SK-N-SH treated with all-trans-retinoic acid at 6 μM for 48 hours (cell line): ENCODE results near the gene CAMK2B.

Experiments used
- ATAC-seq: fragments of 200-7000 bp; cut with Tn5 transposase; 3 replicates; pipeline ENCODE4 v1.9.1; 2020; ENCODE audit warnings: mild to moderate bottlenecking, moderate library complexity
- ARNTL ChIP-seq: fragments of 450-650 bp; formaldehyde crosslinking; IDR thresholded peaks from 2 replicates; pipeline ENCODE4 v1.5.0; 2020; ENCODE audit warnings: low read depth, mild to moderate bottlenecking, moderate library complexity, borderline replicate concordance
- BACH2 ChIP-seq: fragments of 250-450 bp; sonication (Bioruptor Pico); IDR thresholded peaks from 2 replicates; pipeline ENCODE4 v1.9.0; 2021; ENCODE audit warnings: mild to moderate bottlenecking, borderline replicate concordance
- CSDC2 ChIP-seq: fragments of 250-450 bp; sonication (Bioruptor Pico); IDR thresholded peaks from 2 replicates; pipeline ENCODE4 v1.5.0; 2020; ENCODE audit warnings: mild to moderate bottlenecking, moderate library complexity
- ESRRG ChIP-seq: fragments of 250-450 bp; sonication (Bioruptor Pico); IDR thresholded peaks from 2 replicates; pipeline ENCODE4 v1.6.1; 2021; ENCODE audit warnings: mild to moderate bottlenecking
- GLIS3 ChIP-seq: fragments of 250-450 bp; sonication (Bioruptor Pico); IDR thresholded peaks from 2 replicates; pipeline ENCODE4 v1.5.0; 2020; ENCODE audit warnings: mild to moderate bottlenecking, moderate library complexity
- ISL1 ChIP-seq: fragments of 250-450 bp; sonication (Bioruptor Pico); IDR thresholded peaks from 2 replicates; pipeline ENCODE4 v2.1.2; 2022; ENCODE audit warnings: mild to moderate bottlenecking, moderate library complexity
- OSR1 ChIP-seq: fragments of 250-450 bp; sonication (Bioruptor Pico); IDR thresholded peaks from 2 replicates; pipeline ENCODE4 v1.8.0; 2022; ENCODE audit warnings: moderate library complexity, mild to moderate bottlenecking, inconsistent platforms
- POU6F1 ChIP-seq: fragments of 250-450 bp; sonication (Bioruptor Pico); IDR thresholded peaks from 2 replicates; pipeline ENCODE4 v1.8.0; 2021; ENCODE audit warnings: low read depth, mild to moderate bottlenecking, moderate library complexity, borderline replicate concordance
- PPARA ChIP-seq: fragments of 250-450 bp; sonication (Bioruptor Pico); IDR thresholded peaks from 2 replicates; pipeline ENCODE4 v1.5.0; 2020; ENCODE audit warnings: mild to moderate bottlenecking, borderline replicate concordance
- RARB ChIP-seq: fragments of 250-450 bp; sonication (Bioruptor Pico); IDR thresholded peaks from 2 replicates; pipeline ENCODE4 v1.8.0; 2021; ENCODE audit warnings: mild to moderate bottlenecking, moderate library complexity
- SNAI2 ChIP-seq: fragments of 250-450 bp; sonication (Bioruptor Pico); IDR thresholded peaks from 2 replicates; pipeline ENCODE4 v1.5.0; 2020; ENCODE audit warnings: mild to moderate bottlenecking, moderate library complexity
- TCF4 ChIP-seq: fragments of 250-450 bp; sonication (Bioruptor Pico); IDR thresholded peaks from 2 replicates; pipeline ENCODE4 v1.8.0; 2021; ENCODE audit warnings: mild to moderate bottlenecking, moderate library complexity, borderline replicate concordance
- TOX ChIP-seq: fragments of 250-450 bp; sonication (Bioruptor Pico); IDR thresholded peaks from 2 replicates; pipeline ENCODE4 v1.8.0; 2021; ENCODE audit warnings: mild to moderate bottlenecking, moderate library complexity, borderline replicate concordance
- ZC3H10 ChIP-seq: fragments of 250-450 bp; sonication (Bioruptor Pico); IDR thresholded peaks from 2 replicates; pipeline ENCODE4 v1.5.1; 2021; ENCODE audit warnings: mild to moderate bottlenecking, moderate library complexity
- ZFP3 ChIP-seq: fragments of 250-450 bp; sonication (Bioruptor Pico); IDR thresholded peaks from 2 replicates; pipeline ENCODE4 v1.5.0; 2020; ENCODE audit warnings: mild to moderate bottlenecking, moderate library complexity
- ZFP30 ChIP-seq: fragments of 450-650 bp; formaldehyde crosslinking; IDR thresholded peaks from 2 replicates; pipeline ENCODE4 v1.5.0; 2022; ENCODE audit warnings: mild to moderate bottlenecking, moderate library complexity
- ZNF565 ChIP-seq: fragments of 450-650 bp; formaldehyde crosslinking; conservative IDR thresholded peaks from 2 replicates; pipeline ENCODE4 v1.5.0; 2020; ENCODE audit warnings: low read depth, mild to moderate bottlenecking, moderate library complexity
- ZNF70 ChIP-seq: fragments of 450-650 bp; formaldehyde crosslinking; IDR thresholded peaks from 2 replicates; pipeline ENCODE4 v1.5.0; 2020; ENCODE audit warnings: mild to moderate bottlenecking, moderate library complexity
- ZNF8 ChIP-seq: fragments of 450-650 bp; formaldehyde crosslinking; IDR thresholded peaks from 2 replicates; pipeline ENCODE4 v1.5.0; 2020; ENCODE audit warnings: mild to moderate bottlenecking, moderate library complexity
- TF ChIP-seq, protein P1 (sequence below): fragments of 250-450 bp; sonication (Bioruptor Pico); IDR thresholded peaks from 2 replicates; pipeline ENCODE4 v1.8.0; 2020; ENCODE audit warnings: mild to moderate bottlenecking, moderate library complexity, borderline replicate concordance
- TF ChIP-seq, protein P2 (sequence below): fragments of 250-450 bp; sonication (Bioruptor Pico); IDR thresholded peaks from 2 replicates; pipeline ENCODE4 v1.5.0; 2020; ENCODE audit warnings: mild to moderate bottlenecking, moderate library complexity
- TF ChIP-seq, protein P3 (sequence below): fragments of 250-450 bp; sonication (Bioruptor Pico); IDR thresholded peaks from 2 replicates; pipeline ENCODE4 v1.5.1; 2020; ENCODE audit warnings: low read depth, mild to moderate bottlenecking, moderate library complexity

CAMK2B gene

DNA sequence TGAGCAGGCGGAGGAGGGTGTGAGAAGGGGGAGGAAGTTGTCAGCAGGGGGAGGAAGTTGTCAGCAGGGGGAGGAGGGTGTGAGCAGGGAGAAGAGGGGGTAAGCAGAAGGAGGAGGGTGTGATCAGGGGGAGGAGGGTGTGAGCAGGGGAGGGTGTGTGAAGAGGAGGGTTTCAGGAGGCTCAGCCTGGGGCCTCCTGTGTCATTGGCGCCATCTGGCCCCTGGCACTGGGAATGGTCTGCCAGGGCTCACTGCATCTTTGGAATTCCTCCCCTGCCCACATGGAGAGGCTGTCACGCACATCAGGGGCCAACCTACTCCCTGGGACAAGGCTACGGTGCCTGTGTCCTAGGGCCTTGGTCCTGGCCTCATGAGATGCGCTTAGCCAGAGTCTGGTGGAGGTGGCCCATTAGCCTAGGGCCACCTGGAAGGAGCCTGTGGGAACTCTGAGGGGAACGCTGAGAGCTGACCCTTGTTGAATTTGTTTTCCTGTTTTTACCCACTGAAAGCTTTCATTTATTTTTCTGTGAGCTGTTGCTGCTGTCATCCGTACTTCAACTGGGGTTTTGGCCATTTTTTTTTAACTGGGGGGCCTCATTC lies 18.0 kb downstream of the CAMK2B start:
- peak; percentile 93 for ATAC-seq
- TF ChIP-seq CSDC2 (CRISPR knock-in tag) (no peak), ZNF8 (no peak), OSR1 (CRISPR knock-in tag) (no peak), SNAI2 (CRISPR knock-in tag) (no peak)
- TF ChIP-seq, protein P1, sequence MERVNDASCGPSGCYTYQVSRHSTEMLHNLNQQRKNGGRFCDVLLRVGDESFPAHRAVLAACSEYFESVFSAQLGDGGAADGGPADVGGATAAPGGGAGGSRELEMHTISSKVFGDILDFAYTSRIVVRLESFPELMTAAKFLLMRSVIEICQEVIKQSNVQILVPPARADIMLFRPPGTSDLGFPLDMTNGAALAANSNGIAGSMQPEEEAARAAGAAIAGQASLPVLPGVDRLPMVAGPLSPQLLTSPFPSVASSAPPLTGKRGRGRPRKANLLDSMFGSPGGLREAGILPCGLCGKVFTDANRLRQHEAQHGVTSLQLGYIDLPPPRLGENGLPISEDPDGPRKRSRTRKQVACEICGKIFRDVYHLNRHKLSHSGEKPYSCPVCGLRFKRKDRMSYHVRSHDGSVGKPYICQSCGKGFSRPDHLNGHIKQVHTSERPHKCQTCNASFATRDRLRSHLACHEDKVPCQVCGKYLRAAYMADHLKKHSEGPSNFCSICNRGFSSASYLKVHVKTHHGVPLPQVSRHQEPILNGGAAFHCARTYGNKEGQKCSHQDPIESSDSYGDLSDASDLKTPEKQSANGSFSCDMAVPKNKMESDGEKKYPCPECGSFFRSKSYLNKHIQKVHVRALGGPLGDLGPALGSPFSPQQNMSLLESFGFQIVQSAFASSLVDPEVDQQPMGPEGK, result no peak
- TF ChIP-seq, protein P2, sequence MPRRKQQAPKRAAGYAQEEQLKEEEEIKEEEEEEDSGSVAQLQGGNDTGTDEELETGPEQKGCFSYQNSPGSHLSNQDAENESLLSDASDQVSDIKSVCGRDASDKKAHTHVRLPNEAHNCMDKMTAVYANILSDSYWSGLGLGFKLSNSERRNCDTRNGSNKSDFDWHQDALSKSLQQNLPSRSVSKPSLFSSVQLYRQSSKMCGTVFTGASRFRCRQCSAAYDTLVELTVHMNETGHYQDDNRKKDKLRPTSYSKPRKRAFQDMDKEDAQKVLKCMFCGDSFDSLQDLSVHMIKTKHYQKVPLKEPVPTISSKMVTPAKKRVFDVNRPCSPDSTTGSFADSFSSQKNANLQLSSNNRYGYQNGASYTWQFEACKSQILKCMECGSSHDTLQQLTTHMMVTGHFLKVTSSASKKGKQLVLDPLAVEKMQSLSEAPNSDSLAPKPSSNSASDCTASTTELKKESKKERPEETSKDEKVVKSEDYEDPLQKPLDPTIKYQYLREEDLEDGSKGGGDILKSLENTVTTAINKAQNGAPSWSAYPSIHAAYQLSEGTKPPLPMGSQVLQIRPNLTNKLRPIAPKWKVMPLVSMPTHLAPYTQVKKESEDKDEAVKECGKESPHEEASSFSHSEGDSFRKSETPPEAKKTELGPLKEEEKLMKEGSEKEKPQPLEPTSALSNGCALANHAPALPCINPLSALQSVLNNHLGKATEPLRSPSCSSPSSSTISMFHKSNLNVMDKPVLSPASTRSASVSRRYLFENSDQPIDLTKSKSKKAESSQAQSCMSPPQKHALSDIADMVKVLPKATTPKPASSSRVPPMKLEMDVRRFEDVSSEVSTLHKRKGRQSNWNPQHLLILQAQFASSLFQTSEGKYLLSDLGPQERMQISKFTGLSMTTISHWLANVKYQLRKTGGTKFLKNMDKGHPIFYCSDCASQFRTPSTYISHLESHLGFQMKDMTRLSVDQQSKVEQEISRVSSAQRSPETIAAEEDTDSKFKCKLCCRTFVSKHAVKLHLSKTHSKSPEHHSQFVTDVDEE, result no peak
- TF ChIP-seq, protein P3, sequence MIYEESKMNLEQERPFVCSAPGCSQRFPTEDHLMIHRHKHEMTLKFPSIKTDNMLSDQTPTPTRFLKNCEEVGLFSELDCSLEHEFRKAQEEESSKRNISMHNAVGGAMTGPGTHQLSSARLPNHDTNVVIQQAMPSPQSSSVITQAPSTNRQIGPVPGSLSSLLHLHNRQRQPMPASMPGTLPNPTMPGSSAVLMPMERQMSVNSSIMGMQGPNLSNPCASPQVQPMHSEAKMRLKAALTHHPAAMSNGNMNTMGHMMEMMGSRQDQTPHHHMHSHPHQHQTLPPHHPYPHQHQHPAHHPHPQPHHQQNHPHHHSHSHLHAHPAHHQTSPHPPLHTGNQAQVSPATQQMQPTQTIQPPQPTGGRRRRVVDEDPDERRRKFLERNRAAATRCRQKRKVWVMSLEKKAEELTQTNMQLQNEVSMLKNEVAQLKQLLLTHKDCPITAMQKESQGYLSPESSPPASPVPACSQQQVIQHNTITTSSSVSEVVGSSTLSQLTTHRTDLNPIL (CRISPR knock-in tag), result no peak

GRCh38 chr7:44306606-44307005 lies 18.8 kb downstream of the CAMK2B start:
- TF ChIP-seq ZFP30 (CRISPR knock-in tag) (no peak), ISL1 (CRISPR knock-in tag) (no peak), ZNF565 (no peak), PPARA (CRISPR knock-in tag) (no peak), BACH2 (CRISPR knock-in tag) (no peak), GLIS3 (CRISPR knock-in tag) (no peak), ZFP3 (no peak), POU6F1 (CRISPR knock-in tag) (no peak)
- TF ChIP-seq, protein P3 (CRISPR knock-in tag), result no peak
- 0 out of 3 replicates have a peak, but pooled peaks have one; percentile 10 for ATAC-seq

DNA sequence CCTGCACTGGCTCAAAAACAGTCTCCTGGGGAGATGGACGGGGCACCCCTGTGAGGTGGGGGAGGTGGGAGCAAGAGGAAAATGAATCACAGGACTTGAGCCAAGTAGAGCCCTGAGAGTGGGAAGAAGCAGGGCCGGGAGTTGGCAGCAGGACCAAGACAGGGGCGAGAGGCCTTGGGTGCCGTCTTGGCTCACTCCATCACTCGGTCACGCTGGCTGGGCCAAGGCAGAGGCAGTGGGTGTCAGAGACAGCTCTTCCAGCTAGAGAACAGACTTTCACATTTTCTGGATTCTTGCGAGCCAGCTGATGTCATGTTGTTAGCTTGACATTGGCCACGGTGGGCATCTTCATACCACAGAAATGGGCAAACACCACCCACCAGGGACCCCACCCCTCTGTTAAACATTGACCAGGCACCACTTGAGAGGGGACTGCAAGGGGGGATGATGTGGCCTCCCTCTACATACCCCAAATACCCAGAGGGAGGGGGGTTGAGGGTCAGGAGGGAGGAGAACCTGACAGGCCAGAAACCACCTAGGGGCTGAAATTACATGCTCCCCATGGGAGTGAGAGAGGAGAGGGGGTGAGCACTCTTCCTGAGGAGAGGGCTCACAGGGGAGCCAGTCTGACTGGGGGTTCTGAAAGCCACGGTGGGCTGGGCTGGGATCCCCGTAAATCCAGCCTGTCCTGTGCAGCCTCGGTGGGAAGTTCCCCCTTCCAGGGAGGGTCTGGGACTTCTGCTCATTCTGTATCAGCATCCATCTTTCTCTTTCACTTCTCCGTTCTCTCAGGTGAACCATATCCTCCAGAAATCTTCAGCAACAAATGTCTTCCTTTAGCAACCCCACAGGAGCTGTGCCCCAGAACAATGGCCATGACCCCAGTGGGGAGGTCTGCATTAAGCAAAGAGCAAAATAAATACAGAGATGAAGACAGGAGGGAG lies 19.6 kb downstream of the CAMK2B start:
- ATAC-seq, result no peak
- TF ChIP-seq, protein P2, result no peak
- TF ChIP-seq ZC3H10 (CRISPR knock-in tag), result no peak
- TF ChIP-seq ESRRG (CRISPR knock-in tag), result no peak
- no peak for TF ChIP-seq ZFP30 (CRISPR knock-in tag)
- TF ChIP-seq RARB (CRISPR knock-in tag), result no peak
- no peak for TF ChIP-seq ISL1 (CRISPR knock-in tag)
- TF ChIP-seq ZNF70 (CRISPR knock-in tag), result no peak
- no peak for TF ChIP-seq ZNF565
- no peak for TF ChIP-seq POU6F1 (CRISPR knock-in tag)
- no peak for TF ChIP-seq TOX (CRISPR knock-in tag)
- no peak for TF ChIP-seq GLIS3 (CRISPR knock-in tag)
- TF ChIP-seq ARNTL, result no peak
- no peak for TF ChIP-seq TCF4
- no peak for TF ChIP-seq ZNF8
